HCT116 (cell line): ENCODE data around the gene WAPL.

Source experiments
- CTCF ChIP-seq, 3 experiments: fragments of 200-600 bp in 1 of 3; sonication (generic) in 1 of 3; IDR thresholded peaks in 2 of 3; conservative IDR thresholded peaks in 1 of 3; 2 replicates each; pipeline ENCODE4 v1.5.1; 2012 to 2017; ENCODE audit warnings: low read depth in 2 of 3, low read length in 2 of 3, antibody characterized with exemption in 1 of 3, borderline replicate concordance in 1 of 3, control low read depth in 1 of 3, mild to moderate bottlenecking in 1 of 3, mixed read lengths in 1 of 3, mixed run types in 1 of 3, moderate library complexity in 1 of 3; ENCODE audit not compliant: insufficient read depth in 1 of 3
- EZH2 ChIP-seq: fragments of 200-600 bp; sonication (generic); IDR thresholded peaks from 2 replicates; pipeline ENCODE4 v1.6.1; 2017; ENCODE audit warnings: antibody characterized with exemption, mixed run types
- EZH2phosphoT487 ChIP-seq: fragments of 200-600 bp; IDR thresholded peaks from 2 replicates; pipeline ENCODE4 v1.6.1; 2018; ENCODE audit warnings: antibody characterized with exemption, borderline replicate concordance
- POLR2A ChIP-seq: IDR thresholded peaks from 2 replicates; pipeline ENCODE4 v1.7.0; 2011; ENCODE audit warnings: borderline replicate concordance; ENCODE audit not compliant: insufficient read depth, insufficient read length; ENCODE audit errors: extremely low read depth
- POLR2AphosphoS5 ChIP-seq: IDR thresholded peaks from 2 replicates; pipeline ENCODE4 v1.6.1; 2011; ENCODE audit warnings: mild to moderate bottlenecking, low read depth, low read length, moderate library complexity
- REST ChIP-seq: IDR thresholded peaks from 2 replicates; pipeline ENCODE4 v1.6.1; 2012; ENCODE audit warnings: low read depth
- SIN3A ChIP-seq: IDR thresholded peaks from 2 replicates; pipeline ENCODE4 v1.6.1; 2012; ENCODE audit warnings: low read depth
- TCF7L2 ChIP-seq: IDR thresholded peaks from 2 replicates; pipeline ENCODE4 v1.7.0; 2011; ENCODE audit warnings: borderline replicate concordance, inconsistent platforms; ENCODE audit not compliant: insufficient read depth, insufficient read length; ENCODE audit errors: extremely low read depth
- ZBTB33 ChIP-seq: IDR thresholded peaks from 2 replicates; pipeline ENCODE4 v1.6.1; 2011; ENCODE audit warnings: mild to moderate bottlenecking, low read length, moderate library complexity; ENCODE audit not compliant: insufficient replicate concordance; ENCODE audit errors: extremely low read depth

- TF ChIP-seq CTCF (IDR thresholded peaks at IDR 0.05 in 2 of 3, conservative IDR thresholded peaks at IDR 0.05 in 1 of 3; ENCODE audit: borderline replicate concordance in 1 of 3, insufficient read depth in 1 of 3, low read depth in 2 of 3, low read length in 2 of 3) (peak in 2 of 3 experiments; percentile 28 to 34; a peak in 2 of 6 replicates), POLR2A (no peak), EZH2 (no peak), POLR2AphosphoS5 (no peak), REST (no peak), SIN3A (no peak), ZBTB33 (no peak), EZH2phosphoT487 (no peak), TCF7L2 (no peak)
Measured at GRCh38 chr10:86387178-86387794, 134.3 kb downstream of the WAPL start.
